Measurements from ENCODE around the gene MED7. TPM values are rescaled to one million over a fixed set of nuclear protein-coding genes. Genes with fewer than 3 reads are reported as not detected.

The MED7 gene
- total and polyA plus RNA-seq, 2 of the 4 experiments (the other 2 are of a cell fraction), result 8.6 to 9.0 TPM

- Histone ChIP-seq H2AK9ac (replicated peaks; ENCODE audit: low read depth, low read length, poor library complexity) (no peak overlapping the region), H2BK20ac (ENCODE audit: low read depth, low read length) (no peak overlapping the region), H3K18ac (ENCODE audit: low read depth, low read length) (no peak overlapping the region), H4K5ac (ENCODE audit: low read depth, low read length) (no peak overlapping the region), H3K4ac (ENCODE audit: low read depth, low read length) (no peak overlapping the region), H3K14ac (replicated peaks; ENCODE audit: low read depth, low read length) (no peak overlapping the region), H2AK5ac (ENCODE audit: low read depth, low read length) (no peak overlapping the region), H3K9me3 (ENCODE audit: control insufficient read depth, insufficient read depth, low read length) (no peaks in the 10 kb centered on the region), H3K9me1 (ENCODE audit: insufficient read depth, low read length) (no peaks in the 10 kb centered on the region), H2BK5ac (ENCODE audit: low read depth, low read length, poor library complexity, severe bottlenecking) (no peak overlapping the region), H4K8ac (ENCODE audit: low read depth in 2 of 2, low read length in 2 of 2) (no peak overlapping the region), H3K4me3 (ENCODE audit: insufficient read depth, low read depth, low read length) (no peak overlapping the region), H2AFZ (replicated peaks; ENCODE audit: low read length, poor library complexity) (no peak overlapping the region), H3K9ac (ENCODE audit: low read depth, low read length) (no peak overlapping the region), H3K4me1 (ENCODE audit: control insufficient read depth, insufficient read depth, low read length) (no peaks in the 10 kb centered on the region), H3K23ac (ENCODE audit: low read depth, low read length) (no peak overlapping the region), H3K79me1 (ENCODE audit: low read depth in 1 of 2, low read length in 2 of 2) (no peaks in the 10 kb centered on the region), H3K56ac (ENCODE audit: extremely low read depth, insufficient read depth, low read length) (no peak overlapping the region), H3K27me3 (ENCODE audit: control insufficient read depth, insufficient read depth, low read length) (no peaks in the 10 kb centered on the region; the same call in none of the 2 replicates), H4K20me1 (ENCODE audit: insufficient read depth, low read length) (no peaks in the 10 kb centered on the region), H4K91ac (ENCODE audit: insufficient read depth, low read depth, low read length) (no peak overlapping the region), H3K27ac (ENCODE audit: insufficient read depth, low read length) (no peak overlapping the region), H2BK15ac (ENCODE audit: low read depth, low read length) (no peak overlapping the region), H3K36me3 (ENCODE audit: control insufficient read depth, insufficient read depth, low read length) (no peaks in the 10 kb centered on the region), H3K4me2 (ENCODE audit: low read depth, low read length) (no peak overlapping the region), H2BK120ac (ENCODE audit: low read depth, low read length) (no peak overlapping the region)
- intact Hi-C loops (cut with micrococcal nuclease), result no loop called here
- TF ChIP-seq SMC3 (IDR thresholded peaks at IDR 0.05; ENCODE audit: low read depth, low read length), result no peak
- TF ChIP-seq RCOR1 (IDR thresholded peaks at IDR 0.05; ENCODE audit: insufficient replicate concordance, low read length), result no peak
- TF ChIP-seq NFE2L2 (IDR thresholded peaks at IDR 0.05; ENCODE audit: low read depth, low read length), result no peak
- no peak for TF ChIP-seq CHD1 (IDR thresholded peaks at IDR 0.05; ENCODE audit: low read depth, low read length)
- TF ChIP-seq BHLHE40 (IDR thresholded peaks at IDR 0.05; ENCODE audit: low read depth, low read length), result no peak
- TF ChIP-seq MXI1 (IDR thresholded peaks at IDR 0.05; ENCODE audit: borderline replicate concordance, low read depth, low read length), result no peak
- no peak for TF ChIP-seq MAZ (IDR thresholded peaks at IDR 0.05; ENCODE audit: borderline replicate concordance, low read depth, low read length)
- no peak for TF ChIP-seq USF2 (IDR thresholded peaks at IDR 0.05; ENCODE audit: low read depth, low read length)
- no peak for TF ChIP-seq CTCF (conservative IDR thresholded peaks at IDR 0.05; ENCODE audit: low read depth, low read length)
- no peak for TF ChIP-seq MAFK (IDR thresholded peaks at IDR 0.05; ENCODE audit: low read depth, low read length)
- no peak for TF ChIP-seq ELK1 (IDR thresholded peaks at IDR 0.05; ENCODE audit: borderline replicate concordance, low read depth, low read length)
- TF ChIP-seq RAD21 (IDR thresholded peaks at IDR 0.05; ENCODE audit: low read length), result no peak
- 40% methylated on average over 3 of the region's 8 CpGs; no CpG with 5 or more reads in 1 of the 2 experiments for WGBS, 2 experiments (ENCODE audit: extremely low coverage in 2 of 2, insufficient read length in 1 of 2)
- no TSS peak for BruUV-seq (replicated peaks)
- dilution Hi-C loops (cut with HindIII; ENCODE audit: low sequenced_read_pairs, unreplicated experiment), result no loop called here
- ChIA-PET POLR2A (ENCODE audit: unreplicated experiment) (no interaction called here), CTCF (no interaction called here)
- ATAC-seq (ENCODE audit: low read depth) (no peak), DNase-seq (no peak)
- in situ Hi-C loops (cut with MboI; ENCODE audit: low sequenced_read_pairs), result no loop called here
These were observed 41.5 kb upstream of the MED7 start for GRCh38 chr5:157184117-157184670.

Data from IMR-90 (cell line).